GM12878 (cell line): ENCODE data around the gene TM7SF2. TPM values are rescaled to one million over a fixed set of nuclear protein-coding genes. Genes with fewer than 3 reads are reported as not detected.
A peak's percentile ranks its signal among the peaks of the same experiment; 100 is the strongest.

ENCODE experiments used
- ATAC-seq: fragments of 200-7000 bp; cut with Tn5 transposase; 3 replicates; pipeline ENCODE4 v1.9.1; 2020; ENCODE audit warnings: mild to moderate bottlenecking, moderate library complexity
- BruUV-seq: library from RNA; stranded (reverse); fragments of 400-500 nt; replicated peaks from 2 replicates; lab custom pipeline; 2021; lab: Mats Ljungman, UMichigan
- CTCF ChIA-PET: fragments of 300-600 bp; sonication (Branson Sonifier 250); formaldehyde crosslinking; extraction: SDS; loops from one replicate; lab custom pipeline; 2021; ENCODE audit warnings: inconsistent platforms; lab: Yijun Ruan, JAX
- POLR2A ChIA-PET: fragments of 350-600 bp; formaldehyde crosslinking; extraction: SDS; loops from one replicate; lab custom pipeline; 2021; ENCODE audit warnings: inconsistent platforms; lab: Charles Lee
- RAD21 ChIA-PET: fragments of 300-600 bp; sonication (Branson Sonifier 250); formaldehyde crosslinking; loops from one replicate; lab custom pipeline; 2023; ENCODE audit warnings: antibody characterized with exemption; ENCODE audit not compliant: unreplicated experiment; lab: Charles Lee
- SMC1A ChIA-PET: fragments of 300-600 bp; sonication (Branson Sonifier 250); formaldehyde crosslinking; loops from one replicate; lab custom pipeline; 2023; ENCODE audit not compliant: unreplicated experiment, uncharacterized antibody; lab: Charles Lee
- DNase-seq: peaks from one replicate; pipeline ENCODE4 v3.0.0-alpha.2; 2011; ENCODE audit warnings: low read depth, low spot score
- FAIRE-seq: peaks from 3 replicates; lab custom pipeline; 2011; peaks lifted over from hg19 to GRCh38; lab: Jason Lieb, UNC
- H2AFZ ChIP-seq: 2 replicates; pipeline ENCODE4 v1.6.0; 2011; ENCODE audit warnings: low read depth, low read length, control low read depth; ENCODE audit not compliant: control insufficient read depth
- H3K27ac ChIP-seq: 2 replicates; pipeline ENCODE4 v1.5.1; 2011; ENCODE audit warnings: control low read depth; ENCODE audit not compliant: control insufficient read depth, insufficient read depth
- H3K27me3 ChIP-seq, 2 experiments: replicated peaks in 1 of 2; 2 replicates each; pipeline versions ENCODE4 v1.6.0 to v1.6.1; 2011; ENCODE audit warnings: low read length in 1 of 2; ENCODE audit not compliant: control insufficient read depth in 2 of 2, insufficient read depth in 2 of 2
- H3K36me3 ChIP-seq, 2 experiments: 2 replicates each; pipeline ENCODE4 v1.5.1; 2011; ENCODE audit warnings: low read length in 1 of 2; ENCODE audit not compliant: control insufficient read depth in 2 of 2, insufficient read depth in 2 of 2
- H3K4me1 ChIP-seq: 2 replicates; pipeline ENCODE4 v1.6.1; 2011; ENCODE audit warnings: mild to moderate bottlenecking, low read length, moderate library complexity, mixed read lengths; ENCODE audit not compliant: control insufficient read depth, insufficient read depth
- H3K4me2 ChIP-seq: 2 replicates; pipeline ENCODE4 v1.6.0; 2011; ENCODE audit warnings: control low read depth; ENCODE audit not compliant: control insufficient read depth, insufficient read depth
- H3K4me3 ChIP-seq: fragments of 200-600 bp; sonication (generic); 2 replicates; pipeline ENCODE4 v1.5.1; 2016
- H3K79me2 ChIP-seq: 2 replicates; pipeline ENCODE4 v1.6.0; 2011; ENCODE audit warnings: low read length; ENCODE audit not compliant: control insufficient read depth, insufficient read depth
- H3K9ac ChIP-seq: 2 replicates; pipeline ENCODE4 v1.8.0; 2011; ENCODE audit warnings: low read length, control low read depth, mixed read lengths; ENCODE audit not compliant: control insufficient read depth, insufficient read depth
- H3K9me3 ChIP-seq: replicated peaks from 3 replicates; pipeline ENCODE4 v1.5.1; 2011; ENCODE audit warnings: mild to moderate bottlenecking, low read length; ENCODE audit not compliant: control insufficient read depth, insufficient read depth
- H4K20me1 ChIP-seq: 2 replicates; pipeline ENCODE4 v1.6.0; 2011; ENCODE audit not compliant: control insufficient read depth, insufficient read depth
- ATF7 ChIP-seq: fragments of 450-650 bp; IDR thresholded peaks from 2 replicates; pipeline ENCODE4 v1.6.1; 2016; ENCODE audit warnings: low read depth, mild to moderate bottlenecking
- FOS ChIP-seq: IDR thresholded peaks from 3 replicates; pipeline ENCODE4 v1.6.1; 2011; ENCODE audit warnings: borderline replicate concordance; ENCODE audit not compliant: insufficient read length; ENCODE audit errors: extremely low read depth
- POLR2A ChIP-seq: IDR thresholded peaks from 2 replicates; pipeline ENCODE4 v1.6.1; 2011; ENCODE audit warnings: low read depth, mild to moderate bottlenecking, low read length
- POLR2AphosphoS5 ChIP-seq: IDR thresholded peaks from 2 replicates; pipeline ENCODE4 v1.6.1; 2011; ENCODE audit warnings: mild to moderate bottlenecking, low read length, inconsistent platforms
- RELA ChIP-seq: fragments of 450-650 bp; IDR thresholded peaks from 2 replicates; pipeline ENCODE4 v1.8.0; 2014; ENCODE audit warnings: borderline replicate concordance; ENCODE audit not compliant: partially characterized antibody
- SMC3 ChIP-seq: IDR thresholded peaks from 2 replicates; pipeline ENCODE4 v1.6.1; 2011; ENCODE audit warnings: low read length, improper control_type of control experiment, borderline replicate concordance
- WGBS: methylation state at CpG from one replicate; pipeline ENCODE4 v1.1.6; 2016; ENCODE audit warnings: low lambda C conversion rate; ENCODE audit not compliant: insufficient replicate concordance, insufficient coverage; ENCODE audit errors: missing lambda C conversion rate; 5-methylcytosine and 5-hydroxymethylcytosine counted together
- in situ Hi-C: fragments of 300-500 bp; cut with MboI; formaldehyde crosslinking; loops from 9 replicates; pipeline ENCODE4 v1.14.3; 2018; ENCODE audit warnings: mixed read lengths
- intact Hi-C: fragments of 100-400 bp; cut with micrococcal nuclease; formaldehyde crosslinking; loops from one replicate; pipeline ENCODE4 v1.14.2; 2022; ENCODE audit not compliant: unreplicated experiment
- polyA plus RNA-seq, 11 experiments: library from polyadenylated mRNA; depleted of rRNA in 4 of 11; unstranded in 6 of 11; stranded (reverse) in 5 of 11; fragments of >200 nt; fragmentation: Nextera tagmentation in 4 of 11; fragmentation: Illumina TruSeq in 1 of 11; extraction: Ambion mirVana in 4 of 11; extraction: Trizol in 1 of 11; gene quantifications; 1 replicate in 1 of 11; 2 replicates in 10 of 11; pipeline versions ENCODE4 v1.2.1 to v1.2.3, GENCODE V29; 2011 to 2016; ENCODE audit warnings: inconsistent platforms in 2 of 11, missing spikeins in 2 of 11, low read depth in 1 of 11
- total RNA-seq, 4 experiments: library from RNA; depleted of rRNA in 3 of 4; stranded (reverse); fragments of >200 nt in 3 of 4; fragmentation: Illumina TruSeq in 1 of 4; extraction: Trizol in 1 of 4; gene quantifications; 2 replicates each; pipeline versions ENCODE4 v1.2.1 to v1.2.3, GENCODE V29; 2013 to 2021
- TF ChIP-seq, protein P1 (sequence below): fragments of 150-350 bp; IDR thresholded peaks from 2 replicates; pipeline ENCODE4 v1.6.1; 2016; ENCODE audit warnings: low read depth, low read length

TM7SF2 gene
- total and polyA plus RNA-seq, 10 of the 15 experiments (the other 5 are each of a cell fraction or from before 2014, with no cell fraction given): 0.52 to 57.7 (median 20.7) TPM

- in situ Hi-C loops: no loop called here
- no peaks in the 10 kb centered on the region for H3K27me3 ChIP-seq
- WGBS: 87% methylated on average over 11 of the region's 11 CpGs
- no peak for DNase-seq
- no peak overlapping the region for H3K4me2 ChIP-seq
- intact Hi-C loops: loop anchor here (5.0 to 10.0 kb wide), 4 partner anchors 68 to 340 kb away; partner anchors contain the start of genes ATG2A, CAPN1, DPF2 and SF1
- ChIA-PET POLR2A (interaction anchor here (0.6 kb wide), 1 partner anchor 357 kb away, joined by 3 read pairs; no protein-coding TSS in a partner anchor), CTCF (interaction anchor here (1.0 to 6.3 kb wide), 5 partner anchors 11 to 267 kb away, joined by 3 to 93 read pairs (median 64); partner anchors contain the start of genes ARL2, CAPN1 and VPS51), SMC1A (no interaction called here), RAD21 (no interaction called here)
- FAIRE-seq: no peak
- H3K9ac ChIP-seq: no peak overlapping the region
- peaks cover 26% of the 10 kb centered on the region for H3K4me1 ChIP-seq
- no peak overlapping the region for H2AFZ ChIP-seq
- no peak overlapping the region for H3K27ac ChIP-seq
- H3K36me3 ChIP-seq: peaks cover 5 to 18% of the 10 kb centered on the region in 2 experiments
- H3K4me3 ChIP-seq: no peak overlapping the region
- no peak for ATAC-seq
- H3K79me2 ChIP-seq: peaks cover 20% of the 10 kb centered on the region
- no peaks in the 10 kb centered on the region; the same call in 1 of the 2 replicates for H4K20me1 ChIP-seq
- H3K9me3 ChIP-seq: no peaks in the 10 kb centered on the region
- TF ChIP-seq SMC3: no peak
- TF ChIP-seq FOS: no peak
- TF ChIP-seq POLR2A: peak; percentile 59
- TF ChIP-seq, protein P1, sequence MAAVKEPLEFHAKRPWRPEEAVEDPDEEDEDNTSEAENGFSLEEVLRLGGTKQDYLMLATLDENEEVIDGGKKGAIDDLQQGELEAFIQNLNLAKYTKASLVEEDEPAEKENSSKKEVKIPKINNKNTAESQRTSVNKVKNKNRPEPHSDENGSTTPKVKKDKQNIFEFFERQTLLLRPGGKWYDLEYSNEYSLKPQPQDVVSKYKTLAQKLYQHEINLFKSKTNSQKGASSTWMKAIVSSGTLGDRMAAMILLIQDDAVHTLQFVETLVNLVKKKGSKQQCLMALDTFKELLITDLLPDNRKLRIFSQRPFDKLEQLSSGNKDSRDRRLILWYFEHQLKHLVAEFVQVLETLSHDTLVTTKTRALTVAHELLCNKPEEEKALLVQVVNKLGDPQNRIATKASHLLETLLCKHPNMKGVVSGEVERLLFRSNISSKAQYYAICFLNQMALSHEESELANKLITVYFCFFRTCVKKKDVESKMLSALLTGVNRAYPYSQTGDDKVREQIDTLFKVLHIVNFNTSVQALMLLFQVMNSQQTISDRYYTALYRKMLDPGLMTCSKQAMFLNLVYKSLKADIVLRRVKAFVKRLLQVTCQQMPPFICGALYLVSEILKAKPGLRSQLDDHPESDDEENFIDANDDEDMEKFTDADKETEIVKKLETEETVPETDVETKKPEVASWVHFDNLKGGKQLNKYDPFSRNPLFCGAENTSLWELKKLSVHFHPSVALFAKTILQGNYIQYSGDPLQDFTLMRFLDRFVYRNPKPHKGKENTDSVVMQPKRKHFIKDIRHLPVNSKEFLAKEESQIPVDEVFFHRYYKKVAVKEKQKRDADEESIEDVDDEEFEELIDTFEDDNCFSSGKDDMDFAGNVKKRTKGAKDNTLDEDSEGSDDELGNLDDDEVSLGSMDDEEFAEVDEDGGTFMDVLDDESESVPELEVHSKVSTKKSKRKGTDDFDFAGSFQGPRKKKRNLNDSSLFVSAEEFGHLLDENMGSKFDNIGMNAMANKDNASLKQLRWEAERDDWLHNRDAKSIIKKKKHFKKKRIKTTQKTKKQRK: no peak
- no peak for TF ChIP-seq RELA
- no peak for TF ChIP-seq ATF7
- peak; percentile 33; the same call in 1 of the 2 replicates for TF ChIP-seq POLR2AphosphoS5
- BruUV-seq: no TSS peak
Observed at GRCh38 chr11:65114538-65115171, 3.0 kb downstream of the TM7SF2 start.
